Transverse colon (tissue), 4 donors: ENCODE data around the gene ZNF705A.
"Not testable (repeated sequence)": the region's sequence is repeated elsewhere in the genome, so short reads cannot be mapped to it uniquely, and the experiment has no call there.

Experiments used
- EP300 ChIP-seq: sonication (generic); formaldehyde crosslinking; IDR thresholded peaks from one replicate; pipeline ENCODE4 v1.6.1; 2017; ENCODE audit warnings: antibody characterized with exemption, low read depth
- POLR2A ChIP-seq: fragments of 450-650 bp; IDR thresholded peaks from one replicate; pipeline ENCODE4 v1.6.1; 2016; ENCODE audit warnings: antibody characterized with exemption, mild to moderate bottlenecking, moderate library complexity
- POLR2AphosphoS5 ChIP-seq, 3 donors: sonication (generic); formaldehyde crosslinking; IDR thresholded peaks; one replicate each; pipeline ENCODE4 v1.6.1; 2016; ENCODE audit warnings: antibody characterized with exemption in 3 of 3
- TF ChIP-seq, protein P1 (sequence below), 5 experiments: fragments of 200-600 bp in 3 of 5; fragments of 450-650 bp in 2 of 5; sonication (generic) in 3 of 5; IDR thresholded peaks; 1 replicate in 2 of 5; 2 replicates in 3 of 5; pipeline ENCODE4 v1.5.1; 2016 to 2017; ENCODE audit warnings: antibody characterized with exemption in 5 of 5, inconsistent platforms in 3 of 5, mild to moderate bottlenecking in 2 of 5, moderate library complexity in 1 of 5

DNA sequence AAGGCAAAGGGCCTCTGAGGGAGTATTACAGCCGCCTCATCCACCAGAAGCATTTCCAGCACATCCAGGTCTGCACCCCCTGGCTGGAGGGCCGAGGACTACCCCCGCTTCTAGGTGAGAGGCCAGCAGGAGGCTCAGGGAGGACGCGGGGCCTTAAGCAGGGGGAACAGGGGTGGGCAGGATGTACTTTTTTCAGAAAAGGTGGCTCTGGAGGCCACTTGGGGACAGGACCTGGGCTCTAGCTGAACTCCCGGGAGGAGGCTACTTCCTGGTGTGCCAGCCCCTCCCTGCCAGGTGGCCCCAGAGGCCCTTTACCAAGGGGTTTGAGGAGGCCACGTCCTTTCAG is 70.9 kb downstream of the ZNF705A start:
- TF ChIP-seq, protein P1, sequence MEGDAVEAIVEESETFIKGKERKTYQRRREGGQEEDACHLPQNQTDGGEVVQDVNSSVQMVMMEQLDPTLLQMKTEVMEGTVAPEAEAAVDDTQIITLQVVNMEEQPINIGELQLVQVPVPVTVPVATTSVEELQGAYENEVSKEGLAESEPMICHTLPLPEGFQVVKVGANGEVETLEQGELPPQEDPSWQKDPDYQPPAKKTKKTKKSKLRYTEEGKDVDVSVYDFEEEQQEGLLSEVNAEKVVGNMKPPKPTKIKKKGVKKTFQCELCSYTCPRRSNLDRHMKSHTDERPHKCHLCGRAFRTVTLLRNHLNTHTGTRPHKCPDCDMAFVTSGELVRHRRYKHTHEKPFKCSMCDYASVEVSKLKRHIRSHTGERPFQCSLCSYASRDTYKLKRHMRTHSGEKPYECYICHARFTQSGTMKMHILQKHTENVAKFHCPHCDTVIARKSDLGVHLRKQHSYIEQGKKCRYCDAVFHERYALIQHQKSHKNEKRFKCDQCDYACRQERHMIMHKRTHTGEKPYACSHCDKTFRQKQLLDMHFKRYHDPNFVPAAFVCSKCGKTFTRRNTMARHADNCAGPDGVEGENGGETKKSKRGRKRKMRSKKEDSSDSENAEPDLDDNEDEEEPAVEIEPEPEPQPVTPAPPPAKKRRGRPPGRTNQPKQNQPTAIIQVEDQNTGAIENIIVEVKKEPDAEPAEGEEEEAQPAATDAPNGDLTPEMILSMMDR (IDR thresholded peaks at IDR 0.05), result not testable (repeated sequence)
- TF ChIP-seq POLR2A; POLR2AphosphoS5 (IDR thresholded peaks at IDR 0.05); EP300: not testable (repeated sequence)
